Measurements from ENCODE around the gene MAST3.
"Not testable (repeated sequence)": the region's sequence is repeated elsewhere in the genome, so short reads cannot be mapped to it uniquely, and the experiment has no call there.

MAST3 gene

GRCh38 chr19:18086590-18087138 is 10.9 kb upstream of the MAST3 start, which contains the start of gene IL12RB1:
IL12RB1 (minus strand) TSS chr19:18086934; CDS start chr19:18086823, 111 bp downstream.
- DNase-seq (ENCODE audit: low read depth): peak; percentile 38

- DNase-seq (ENCODE audit: low read depth): peak; percentile 24
These were observed 8.5 kb upstream of the MAST3 start for GRCh38 chr19:18089096-18089541.

GRCh38 chr19:18089726-18090125 is 7.9 kb upstream of the MAST3 start:
- no peak for DNase-seq (ENCODE audit: low read depth)

GRCh38 chr19:18090545-18091216 is 6.9 kb upstream of the MAST3 start:
- DNase-seq (ENCODE audit: low read depth): no peak

GRCh38 chr19:18091217-18091608 is 6.4 kb upstream of the MAST3 start:
- DNase-seq (ENCODE audit: low read depth): peak; percentile 70

- no peak for DNase-seq (ENCODE audit: low read depth)
These were observed 4.0 kb upstream of the MAST3 start for GRCh38 chr19:18093439-18094161.

- DNase-seq (ENCODE audit: low read depth): no peak
These were observed 1.3 kb upstream of the MAST3 start for GRCh38 chr19:18096258-18096657.

GRCh38 chr19:18097993-18098890 is 664 bp downstream of the MAST3 start:
- no peak for DNase-seq (ENCODE audit: low read depth)

- no peak for DNase-seq (ENCODE audit: low read depth)
These were observed 1.5 kb downstream of the MAST3 start for GRCh38 chr19:18098891-18099622.

- DNase-seq (ENCODE audit: low read depth): no peak
These were observed 2.0 kb downstream of the MAST3 start for GRCh38 chr19:18099623-18099995.

GRCh38 chr19:18100710-18101109 is 3.1 kb downstream of the MAST3 start:
- no peak for DNase-seq (ENCODE audit: low read depth)

GRCh38 chr19:18101268-18101667 is 3.7 kb downstream of the MAST3 start:
- DNase-seq (ENCODE audit: low read depth): no peak

GRCh38 chr19:18102916-18103542 is 5.5 kb downstream of the MAST3 start:
- no peak for DNase-seq (ENCODE audit: low read depth)

GRCh38 chr19:18104793-18105131 is 7.2 kb downstream of the MAST3 start:
- DNase-seq (ENCODE audit: low read depth): no peak

- DNase-seq (ENCODE audit: low read depth): not testable (repeated sequence)
These were observed 7.7 kb downstream of the MAST3 start for GRCh38 chr19:18105259-18105658.

GRCh38 chr19:18107235-18107634 is 9.7 kb downstream of the MAST3 start:
- no peak for DNase-seq (ENCODE audit: low read depth)

- no peak for DNase-seq (ENCODE audit: low read depth)
These were observed 11.3 kb downstream of the MAST3 start for GRCh38 chr19:18108897-18109296.

GRCh38 chr19:18109341-18109732 is 11.8 kb downstream of the MAST3 start:
- DNase-seq (ENCODE audit: low read depth): no peak

GRCh38 chr19:18109733-18110608 is 12.4 kb downstream of the MAST3 start:
- DNase-seq (ENCODE audit: low read depth): peak; percentile 33

- no peak for DNase-seq (ENCODE audit: low read depth)
These were observed 13.1 kb downstream of the MAST3 start for GRCh38 chr19:18110609-18111232.
